Effector memory CD4-positive, alpha-beta T cell (primary cell): ENCODE measurements around the gene SERPINH1.

Experiments
- DNase-seq, 3 donors: peaks; one replicate each; pipeline ENCODE4 v3.0.0-alpha.2; 2020
- H3K27ac ChIP-seq: 2 replicates; pipeline ENCODE4 v1.7.0; 2013; ENCODE audit warnings: mild to moderate bottlenecking, low read length, moderate library complexity; ENCODE audit not compliant: insufficient read depth, poor library complexity, severe bottlenecking
- H3K27me3 ChIP-seq: replicated peaks from 2 replicates; pipeline ENCODE4 v1.7.0; 2013; ENCODE audit warnings: mild to moderate bottlenecking, low read length; ENCODE audit not compliant: insufficient read depth, control insufficient read depth, poor library complexity, severe bottlenecking
- H3K36me3 ChIP-seq: 2 replicates; pipeline ENCODE4 v1.7.0; 2013; ENCODE audit warnings: mild to moderate bottlenecking, low read length, moderate library complexity; ENCODE audit not compliant: control insufficient read depth, insufficient read depth
- H3K4me1 ChIP-seq: 2 replicates; pipeline ENCODE4 v1.7.0; 2013; ENCODE audit warnings: low read length, mild to moderate bottlenecking; ENCODE audit not compliant: control insufficient read depth, insufficient read depth, poor library complexity, severe bottlenecking
- H3K4me3 ChIP-seq: 2 replicates; pipeline ENCODE4 v1.7.0; 2013; ENCODE audit warnings: low read length, low read depth, mild to moderate bottlenecking; ENCODE audit not compliant: insufficient read depth, poor library complexity, severe bottlenecking
- H3K9me3 ChIP-seq: 2 replicates; pipeline ENCODE4 v1.7.0; 2013; ENCODE audit warnings: mild to moderate bottlenecking, low read length, moderate library complexity; ENCODE audit not compliant: control insufficient read depth

Gene SERPINH1

GRCh38 chr11:75603791-75604736 lies 42.0 kb downstream of the SERPINH1 start:
- H3K36me3 ChIP-seq: no peaks in the 10 kb centered on the region
- no peaks in the 10 kb centered on the region for H3K9me3 ChIP-seq
- no peaks in the 10 kb centered on the region for H3K27me3 ChIP-seq
- H3K4me1 ChIP-seq: no peaks in the 10 kb centered on the region
- H3K27ac ChIP-seq: no peak overlapping the region
- DNase-seq: no peak
- no peak overlapping the region for H3K4me3 ChIP-seq

DNA sequence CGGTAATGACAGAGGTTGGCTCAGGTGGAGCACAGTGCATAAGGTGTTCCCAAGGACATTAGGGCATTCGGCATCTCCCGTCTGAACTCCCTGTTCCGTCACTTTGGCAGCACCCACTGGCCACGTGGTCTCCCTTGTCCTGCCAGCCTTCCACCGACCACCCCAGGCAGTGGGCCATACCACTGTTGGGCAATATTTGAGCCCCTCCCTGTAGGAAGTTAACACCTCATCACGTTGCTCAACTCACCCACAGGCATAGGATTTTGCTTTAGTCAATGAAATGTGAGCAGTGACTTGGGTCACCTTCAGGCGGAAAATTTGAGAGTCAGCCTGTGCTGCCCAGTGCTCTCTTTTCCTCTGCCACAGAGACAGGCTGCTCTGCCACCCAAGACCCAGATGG lies 44.0 kb downstream of the SERPINH1 start:
- H3K4me3 ChIP-seq: no peak overlapping the region
- H3K27me3 ChIP-seq: no peaks in the 10 kb centered on the region
- no peaks in the 10 kb centered on the region for H3K36me3 ChIP-seq
- no peaks in the 10 kb centered on the region for H3K4me1 ChIP-seq
- no peak overlapping the region for H3K27ac ChIP-seq
- DNase-seq: no peak
- H3K9me3 ChIP-seq: no peaks in the 10 kb centered on the region

GRCh38 chr11:75611823-75612222 lies 49.8 kb downstream of the SERPINH1 start:
- H3K4me1 ChIP-seq: no peaks in the 10 kb centered on the region
- H3K27ac ChIP-seq: no peak overlapping the region
- no peaks in the 10 kb centered on the region for H3K36me3 ChIP-seq
- H3K9me3 ChIP-seq: no peaks in the 10 kb centered on the region
- H3K27me3 ChIP-seq: no peaks in the 10 kb centered on the region
- DNase-seq: no peak
- H3K4me3 ChIP-seq: no peak overlapping the region

DNA sequence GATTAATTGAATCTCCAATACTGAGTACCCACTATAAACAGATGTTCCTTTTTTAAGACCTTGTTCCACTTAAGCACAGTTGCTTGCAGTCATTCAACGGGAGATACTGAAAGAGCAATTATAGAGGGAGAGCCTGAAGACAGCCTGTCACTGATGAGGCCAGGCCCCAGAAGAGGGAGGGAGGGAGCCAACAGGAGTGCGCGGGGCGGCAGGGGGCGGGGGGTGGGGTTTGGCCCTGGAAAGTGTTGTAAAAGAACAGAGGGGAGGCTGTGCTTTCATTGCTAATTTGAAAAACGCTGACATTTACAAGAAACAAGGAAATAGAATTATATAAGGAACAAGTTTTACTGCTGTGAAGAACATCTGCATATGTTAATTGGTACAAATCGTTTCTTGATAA lies 53.7 kb downstream of the SERPINH1 start:
- DNase-seq: no peak
- H3K27me3 ChIP-seq: no peaks in the 10 kb centered on the region
- H3K4me1 ChIP-seq: no peaks in the 10 kb centered on the region
- no peak overlapping the region for H3K27ac ChIP-seq
- no peak overlapping the region for H3K4me3 ChIP-seq
- no peaks in the 10 kb centered on the region for H3K36me3 ChIP-seq
- no peaks in the 10 kb centered on the region for H3K9me3 ChIP-seq

DNA sequence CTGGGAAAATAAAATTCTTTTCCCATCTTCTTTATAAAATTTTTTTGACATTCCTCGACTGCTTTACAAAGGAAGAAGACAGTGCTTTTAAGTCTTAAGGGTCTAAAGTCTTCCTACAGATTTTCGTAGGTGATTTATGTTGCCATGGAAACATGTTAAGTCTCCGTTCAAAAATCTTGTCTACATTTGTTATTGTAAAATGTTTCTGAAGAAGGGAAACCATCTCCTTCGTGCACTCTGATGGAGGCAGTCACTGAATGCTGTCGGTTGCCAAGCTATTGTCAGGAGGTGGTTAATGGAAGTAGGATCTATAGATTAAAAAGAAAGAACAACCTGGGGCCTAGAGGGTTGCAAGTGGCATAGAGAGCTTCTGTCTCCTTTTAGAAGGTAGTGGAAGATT lies 54.2 kb downstream of the SERPINH1 start:
- no peaks in the 10 kb centered on the region for H3K27me3 ChIP-seq
- DNase-seq: no peak
- no peaks in the 10 kb centered on the region for H3K4me1 ChIP-seq
- H3K9me3 ChIP-seq: no peaks in the 10 kb centered on the region
- no peak overlapping the region for H3K4me3 ChIP-seq
- no peaks in the 10 kb centered on the region for H3K36me3 ChIP-seq
- no peak overlapping the region for H3K27ac ChIP-seq
